GM19025 (cell line): ENCODE results near the gene ISX.

ENCODE experiments used
- ATAC-seq: cut with Tn5 transposase; IDR thresholded peaks from one replicate; pipeline ENCODE4 v1.9.1; 2021; ENCODE audit warnings: mild to moderate bottlenecking, low read depth, moderate library complexity; ENCODE audit not compliant: unreplicated experiment

Gene ISX

GRCh38 chr22:35103761-35104160 lies 37.8 kb downstream of the ISX start:
- ATAC-seq: no peak

GRCh38 chr22:35104491-35104890 lies 38.5 kb downstream of the ISX start:
- ATAC-seq: no peak

GRCh38 chr22:35109616-35110015 lies 43.7 kb downstream of the ISX start:
- ATAC-seq: no peak

GRCh38 chr22:35111244-35111643 lies 45.3 kb downstream of the ISX start:
- ATAC-seq: no peak

- no peak for ATAC-seq
These were observed 47.4 kb downstream of the ISX start for GRCh38 chr22:35113341-35113740.

- no peak for ATAC-seq
These were observed 48.4 kb downstream of the ISX start for GRCh38 chr22:35114131-35114980.

GRCh38 chr22:35115515-35115914 lies 49.6 kb downstream of the ISX start:
- no peak for ATAC-seq

GRCh38 chr22:35116269-35116668 lies 50.3 kb downstream of the ISX start:
- no peak for ATAC-seq

GRCh38 chr22:35116817-35117216 lies 50.9 kb downstream of the ISX start:
- ATAC-seq: no peak

GRCh38 chr22:35119494-35119893 lies 53.5 kb downstream of the ISX start:
- ATAC-seq: no peak

- ATAC-seq: no peak
These were observed 58.8 kb downstream of the ISX start for GRCh38 chr22:35124691-35125219.

GRCh38 chr22:35126993-35127392 lies 61.0 kb downstream of the ISX start:
- no peak for ATAC-seq

GRCh38 chr22:35128637-35129036 lies 62.7 kb downstream of the ISX start:
- ATAC-seq: peak; percentile 44

GRCh38 chr22:35131525-35132000 lies 65.6 kb downstream of the ISX start:
- ATAC-seq: no peak

GRCh38 chr22:35132568-35132967 lies 66.6 kb downstream of the ISX start:
- ATAC-seq: no peak

- no peak for ATAC-seq
These were observed 67.9 kb downstream of the ISX start for GRCh38 chr22:35133702-35134380.

GRCh38 chr22:35134637-35135036 lies 68.7 kb downstream of the ISX start:
- ATAC-seq: no peak

GRCh38 chr22:35135165-35135564 lies 69.2 kb downstream of the ISX start:
- ATAC-seq: no peak
